ENCODE data around the gene LXN.

DNA sequence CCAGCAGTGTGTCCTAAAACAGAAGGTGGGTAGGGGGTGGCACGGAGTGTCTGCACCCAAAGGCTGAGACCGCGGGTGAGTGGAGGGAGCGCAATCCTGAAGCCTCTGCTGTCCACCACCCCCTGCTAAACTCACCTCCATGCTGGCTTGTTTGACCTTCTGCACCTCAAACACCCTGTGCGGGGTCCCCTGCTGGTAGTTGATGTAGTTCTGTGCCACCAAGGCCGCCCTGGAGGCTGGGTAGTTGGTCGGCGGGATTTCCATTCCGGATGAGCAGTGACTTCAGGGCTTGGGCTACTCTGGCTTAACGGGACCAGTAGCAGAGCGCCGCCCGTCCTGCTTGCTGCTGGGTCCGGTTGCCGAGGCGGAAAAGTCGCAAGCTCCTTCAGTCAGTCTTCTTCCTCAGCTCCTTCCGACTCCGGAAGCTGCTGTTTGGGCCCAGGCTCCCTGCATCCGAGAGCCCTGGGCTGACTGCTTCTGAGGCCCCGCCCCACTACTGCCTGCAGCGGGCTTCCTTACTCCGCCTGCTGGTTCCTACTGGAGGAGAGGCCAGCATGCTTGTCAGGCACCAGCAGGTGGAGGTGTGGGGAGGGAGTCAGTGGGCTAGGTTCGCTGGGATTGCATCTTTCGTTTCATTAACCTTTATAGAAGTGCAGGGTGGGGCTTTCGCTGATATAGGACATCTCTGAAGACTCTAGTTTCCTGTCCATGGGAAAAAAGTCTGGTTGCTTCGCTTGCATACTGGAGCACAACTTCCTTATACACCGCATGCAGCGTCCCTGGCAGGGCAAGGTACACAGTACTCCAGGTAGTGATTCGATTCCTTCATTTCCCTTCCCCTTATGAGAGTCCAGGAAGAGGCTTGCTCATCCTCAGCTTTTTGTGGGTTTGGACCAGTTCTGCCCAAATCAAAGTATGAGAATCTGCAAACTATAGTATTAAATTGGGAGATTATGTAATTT lies at the start of gene LXN:
- TF ChIP-seq POLR2A (IDR thresholded peaks at IDR 0.05; ENCODE audit: low read length) (peak; percentile 99), GATA1 (IDR thresholded peaks at IDR 0.05; ENCODE audit: low read depth, low read length) (no peak)
